ENCODE measurements around the gene SF3B3.

DNA sequence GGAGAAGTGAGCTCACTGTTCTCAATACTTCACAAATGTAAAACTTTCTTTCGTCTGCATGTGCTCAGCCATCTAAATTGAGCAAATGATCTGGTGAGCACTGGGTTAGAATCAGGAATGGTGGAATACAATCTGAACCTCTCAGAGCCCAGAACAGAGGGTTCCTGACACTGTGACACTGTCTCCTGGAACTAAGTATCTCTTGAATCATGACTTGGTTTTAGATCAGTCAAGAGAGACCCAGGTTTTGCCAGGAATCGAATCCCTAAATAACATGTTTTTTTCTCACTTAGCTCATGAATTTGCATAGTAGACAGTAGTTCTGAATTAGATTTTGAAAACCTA lies 49.3 kb downstream of the SF3B3 start:
- TF ChIP-seq, protein P1, sequence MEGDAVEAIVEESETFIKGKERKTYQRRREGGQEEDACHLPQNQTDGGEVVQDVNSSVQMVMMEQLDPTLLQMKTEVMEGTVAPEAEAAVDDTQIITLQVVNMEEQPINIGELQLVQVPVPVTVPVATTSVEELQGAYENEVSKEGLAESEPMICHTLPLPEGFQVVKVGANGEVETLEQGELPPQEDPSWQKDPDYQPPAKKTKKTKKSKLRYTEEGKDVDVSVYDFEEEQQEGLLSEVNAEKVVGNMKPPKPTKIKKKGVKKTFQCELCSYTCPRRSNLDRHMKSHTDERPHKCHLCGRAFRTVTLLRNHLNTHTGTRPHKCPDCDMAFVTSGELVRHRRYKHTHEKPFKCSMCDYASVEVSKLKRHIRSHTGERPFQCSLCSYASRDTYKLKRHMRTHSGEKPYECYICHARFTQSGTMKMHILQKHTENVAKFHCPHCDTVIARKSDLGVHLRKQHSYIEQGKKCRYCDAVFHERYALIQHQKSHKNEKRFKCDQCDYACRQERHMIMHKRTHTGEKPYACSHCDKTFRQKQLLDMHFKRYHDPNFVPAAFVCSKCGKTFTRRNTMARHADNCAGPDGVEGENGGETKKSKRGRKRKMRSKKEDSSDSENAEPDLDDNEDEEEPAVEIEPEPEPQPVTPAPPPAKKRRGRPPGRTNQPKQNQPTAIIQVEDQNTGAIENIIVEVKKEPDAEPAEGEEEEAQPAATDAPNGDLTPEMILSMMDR (IDR thresholded peaks at IDR 0.05 in 2 of 3, conservative IDR thresholded peaks at IDR 0.05 in 1 of 3; ENCODE audit: control insufficient read depth in 2 of 3, extremely low read depth in 1 of 3, insufficient read depth in 1 of 3, low read depth in 3 of 3, low read length in 3 of 3) = no peak
- TF ChIP-seq POLR2A (IDR thresholded peaks at IDR 0.05; ENCODE audit: low read depth, low read length) (no peak), FOXM1 (IDR thresholded peaks at IDR 0.05; ENCODE audit: low read depth, low read length) (no peak), SUPT20H (IDR thresholded peaks at IDR 0.05; ENCODE audit: borderline replicate concordance, control insufficient read depth, low read depth, low read length) (no peak), TCF12 (IDR thresholded peaks at IDR 0.05; ENCODE audit: low read depth, low read length) (no peak), FOXK2 (IDR thresholded peaks at IDR 0.05) (no peak)

Measured in GM12878 (cell line).